SK-N-SH treated with all-trans-retinoic acid at 6 μM for 48 hours (cell line): ENCODE measurements around the gene RPL36AL.

Source experiments
- BACH2 ChIP-seq: fragments of 250-450 bp; sonication (Bioruptor Pico); IDR thresholded peaks from 2 replicates; pipeline ENCODE4 v1.9.0; 2021; ENCODE audit warnings: mild to moderate bottlenecking, borderline replicate concordance
- OSR1 ChIP-seq: fragments of 250-450 bp; sonication (Bioruptor Pico); IDR thresholded peaks from 2 replicates; pipeline ENCODE4 v1.8.0; 2022; ENCODE audit warnings: moderate library complexity, mild to moderate bottlenecking, inconsistent platforms
- PATZ1 ChIP-seq: fragments of 250-450 bp; sonication (Bioruptor Pico); IDR thresholded peaks from 2 replicates; pipeline ENCODE4 v1.8.0; 2020; ENCODE audit warnings: mild to moderate bottlenecking, moderate library complexity, borderline replicate concordance
- RARB ChIP-seq: fragments of 250-450 bp; sonication (Bioruptor Pico); IDR thresholded peaks from 2 replicates; pipeline ENCODE4 v1.8.0; 2021; ENCODE audit warnings: mild to moderate bottlenecking, moderate library complexity
- SNAI2 ChIP-seq: fragments of 250-450 bp; sonication (Bioruptor Pico); IDR thresholded peaks from 2 replicates; pipeline ENCODE4 v1.5.0; 2020; ENCODE audit warnings: mild to moderate bottlenecking, moderate library complexity
- TCF4 ChIP-seq: fragments of 250-450 bp; sonication (Bioruptor Pico); IDR thresholded peaks from 2 replicates; pipeline ENCODE4 v1.8.0; 2021; ENCODE audit warnings: mild to moderate bottlenecking, moderate library complexity, borderline replicate concordance
- TOX ChIP-seq: fragments of 250-450 bp; sonication (Bioruptor Pico); IDR thresholded peaks from 2 replicates; pipeline ENCODE4 v1.8.0; 2021; ENCODE audit warnings: mild to moderate bottlenecking, moderate library complexity, borderline replicate concordance
- ZFP3 ChIP-seq: fragments of 250-450 bp; sonication (Bioruptor Pico); IDR thresholded peaks from 2 replicates; pipeline ENCODE4 v1.5.0; 2020; ENCODE audit warnings: mild to moderate bottlenecking, moderate library complexity
- ZFP30 ChIP-seq: fragments of 450-650 bp; formaldehyde crosslinking; IDR thresholded peaks from 2 replicates; pipeline ENCODE4 v1.5.0; 2022; ENCODE audit warnings: mild to moderate bottlenecking, moderate library complexity
- ZNF8 ChIP-seq: fragments of 450-650 bp; formaldehyde crosslinking; IDR thresholded peaks from 2 replicates; pipeline ENCODE4 v1.5.0; 2020; ENCODE audit warnings: mild to moderate bottlenecking, moderate library complexity
- TF ChIP-seq, protein P1 (sequence below): fragments of 250-450 bp; sonication (Bioruptor Pico); IDR thresholded peaks from 2 replicates; pipeline ENCODE4 v1.5.1; 2021; ENCODE audit warnings: mild to moderate bottlenecking, moderate library complexity

DNA sequence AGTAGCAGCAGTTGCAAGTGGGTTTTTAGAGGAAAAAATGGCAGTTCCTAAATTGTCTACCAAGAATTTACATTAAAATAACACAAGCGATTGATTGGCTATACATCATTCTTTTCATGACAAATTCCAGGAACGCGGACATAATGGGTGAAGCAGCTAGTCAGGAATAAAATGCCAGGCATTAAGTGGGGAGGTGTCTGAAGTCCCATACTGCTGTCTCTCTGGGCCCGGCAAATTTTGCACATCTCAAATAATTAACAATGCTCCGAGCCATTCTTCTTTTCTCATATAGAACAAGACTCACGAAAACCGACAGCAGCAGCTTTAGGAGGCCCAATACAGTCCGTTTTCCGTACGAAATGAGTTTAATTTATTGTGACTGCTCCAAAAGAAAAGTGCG is 696 bp downstream of the RPL36AL start:
- TF ChIP-seq RARB (CRISPR knock-in tag) (no peak), ZNF8 (CRISPR knock-in tag) (no peak), SNAI2 (CRISPR knock-in tag) (no peak), PATZ1 (CRISPR knock-in tag) (no peak), ZFP30 (CRISPR knock-in tag) (no peak), TCF4 (CRISPR knock-in tag) (no peak), ZFP3 (no peak), OSR1 (CRISPR knock-in tag) (no peak), TOX (CRISPR knock-in tag) (no peak), BACH2 (no peak)
- TF ChIP-seq, protein P1, sequence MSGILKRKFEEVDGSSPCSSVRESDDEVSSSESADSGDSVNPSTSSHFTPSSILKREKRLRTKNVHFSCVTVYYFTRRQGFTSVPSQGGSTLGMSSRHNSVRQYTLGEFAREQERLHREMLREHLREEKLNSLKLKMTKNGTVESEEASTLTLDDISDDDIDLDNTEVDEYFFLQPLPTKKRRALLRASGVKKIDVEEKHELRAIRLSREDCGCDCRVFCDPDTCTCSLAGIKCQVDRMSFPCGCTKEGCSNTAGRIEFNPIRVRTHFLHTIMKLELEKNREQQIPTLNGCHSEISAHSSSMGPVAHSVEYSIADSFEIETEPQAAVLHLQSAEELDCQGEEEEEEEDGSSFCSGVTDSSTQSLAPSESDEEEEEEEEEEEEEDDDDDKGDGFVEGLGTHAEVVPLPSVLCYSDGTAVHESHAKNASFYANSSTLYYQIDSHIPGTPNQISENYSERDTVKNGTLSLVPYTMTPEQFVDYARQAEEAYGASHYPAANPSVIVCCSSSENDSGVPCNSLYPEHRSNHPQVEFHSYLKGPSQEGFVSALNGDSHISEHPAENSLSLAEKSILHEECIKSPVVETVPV = no peak
